Measurements from ENCODE around the gene EXOC3. TPM values are rescaled to one million over a fixed set of nuclear protein-coding genes. Genes with fewer than 3 reads are reported as not detected.

Gene EXOC3
- total RNA-seq, 2 donors from 2014 or later: 38.6 to 53.7 TPM

- Histone ChIP-seq H3K27me3 (ENCODE audit: control insufficient read depth, insufficient read depth, low read length, poor library complexity, severe bottlenecking) (peaks cover 24% of the 10 kb centered on the region), H3K4me3 (ENCODE audit: low read length) (no peak overlapping the region), H3K36me3 (ENCODE audit: control insufficient read depth, insufficient read depth, low read length) (no peaks in the 10 kb centered on the region), H3K27ac (ENCODE audit: low read depth, low read length) (no peak overlapping the region), H3K4me1 (ENCODE audit: control insufficient read depth, insufficient read depth, low read length) (no peaks in the 10 kb centered on the region), H3K9ac (ENCODE audit: extremely low read depth, low read length, poor library complexity, severe bottlenecking) (no peak overlapping the region), H3K9me3 (ENCODE audit: control insufficient read depth, low read length) (no peaks in the 10 kb centered on the region)
- 66 to 80% methylated on average over 17 to 26 of the region's 26 CpGs for WGBS, 2 experiments (ENCODE audit: insufficient coverage in 1 of 2, insufficient read length in 1 of 2)
- Mint-ChIP-seq H3K9me3 (no peaks in the 10 kb centered on the region), H3K4me3 (no peak overlapping the region), H3K27ac (no peak overlapping the region), H3K36me3 (ENCODE audit: low read depth) (no peaks in the 10 kb centered on the region), H3K4me1 (no peaks in the 10 kb centered on the region), H3K27me3 (ENCODE audit: insufficient read depth) (peaks cover 30% of the 10 kb centered on the region)
- DNase-seq: no peak
- TF ChIP-seq CTCF (conservative IDR thresholded peaks at IDR 0.05): no peak
Observed at GRCh38 chr5:493119-493701, 50.2 kb downstream of the EXOC3 start.

GRCh38 chr5:493758-494157 is 50.8 kb downstream of the EXOC3 start:
- TF ChIP-seq CTCF (conservative IDR thresholded peaks at IDR 0.05): no peak
- 69 to 78% methylated on average over 8 to 13 of the region's 13 CpGs for WGBS, 2 experiments (ENCODE audit: insufficient coverage in 1 of 2, insufficient read length in 1 of 2)
- Mint-ChIP-seq H3K9me3 (no peaks in the 10 kb centered on the region), H3K36me3 (ENCODE audit: low read depth) (no peaks in the 10 kb centered on the region), H3K4me1 (no peaks in the 10 kb centered on the region), H3K27me3 (ENCODE audit: insufficient read depth) (peaks cover 32% of the 10 kb centered on the region), H3K4me3 (no peak overlapping the region), H3K27ac (no peak overlapping the region)
- no peak for DNase-seq
- no peak overlapping the region for H3K4me3 ChIP-seq (ENCODE audit: low read length)
- H3K36me3 ChIP-seq (ENCODE audit: control insufficient read depth, insufficient read depth, low read length): no peaks in the 10 kb centered on the region
- H3K27me3 ChIP-seq (ENCODE audit: control insufficient read depth, insufficient read depth, low read length, poor library complexity, severe bottlenecking): peaks cover 24% of the 10 kb centered on the region
- H3K27ac ChIP-seq (ENCODE audit: low read depth, low read length): no peak overlapping the region
- no peak overlapping the region for H3K9ac ChIP-seq (ENCODE audit: extremely low read depth, low read length, poor library complexity, severe bottlenecking)
- H3K9me3 ChIP-seq (ENCODE audit: control insufficient read depth, low read length): no peaks in the 10 kb centered on the region
- no peaks in the 10 kb centered on the region for H3K4me1 ChIP-seq (ENCODE audit: control insufficient read depth, insufficient read depth, low read length)

GRCh38 chr5:494667-495255 is 51.8 kb downstream of the EXOC3 start:
- no peak overlapping the region for H3K4me3 ChIP-seq (ENCODE audit: low read length)
- H3K9ac ChIP-seq (ENCODE audit: extremely low read depth, low read length, poor library complexity, severe bottlenecking): no peak overlapping the region
- WGBS, 2 experiments (ENCODE audit: insufficient coverage in 1 of 2, insufficient read length in 1 of 2): 84 to 89% methylated on average over 23 to 38 of the region's 38 CpGs
- Mint-ChIP-seq H3K27ac (no peak overlapping the region), H3K36me3 (ENCODE audit: low read depth) (no peaks in the 10 kb centered on the region), H3K9me3 (no peaks in the 10 kb centered on the region), H3K4me1 (no peaks in the 10 kb centered on the region), H3K27me3 (ENCODE audit: insufficient read depth) (peaks cover 32% of the 10 kb centered on the region), H3K4me3 (no peak overlapping the region)
- H3K36me3 ChIP-seq (ENCODE audit: control insufficient read depth, insufficient read depth, low read length): no peaks in the 10 kb centered on the region
- no peak overlapping the region for H3K27ac ChIP-seq (ENCODE audit: low read depth, low read length)
- no peaks in the 10 kb centered on the region for H3K9me3 ChIP-seq (ENCODE audit: control insufficient read depth, low read length)
- no peak for DNase-seq
- no peak for TF ChIP-seq CTCF (conservative IDR thresholded peaks at IDR 0.05)
- no peaks in the 10 kb centered on the region for H3K4me1 ChIP-seq (ENCODE audit: control insufficient read depth, insufficient read depth, low read length)
- H3K27me3 ChIP-seq (ENCODE audit: control insufficient read depth, insufficient read depth, low read length, poor library complexity, severe bottlenecking): peaks cover 24% of the 10 kb centered on the region
